Activated CD4-positive, alpha-beta T cell treated with anti-CD3 and anti-CD28 coated beads, Interleukin-2, amount 10 ng/mL, durations not matched to agents 24 days and 14 days (primary cell): ENCODE measurements around the gene AIF1. TPM values are rescaled to one million over a fixed set of nuclear protein-coding genes. Genes with fewer than 3 reads are reported as not detected.

Experiments
- DNase-seq: peaks from one replicate; pipeline ENCODE4 v3.0.0; 2022
- H3K27ac Mint-ChIP-seq: one replicate; pipeline ENCODE4 v1.8.0; 2022; ENCODE audit warnings: mild to moderate bottlenecking, mixed read lengths
- H3K27me3 Mint-ChIP-seq: one replicate; pipeline ENCODE4 v1.8.0; 2022; ENCODE audit warnings: mixed read lengths
- H3K36me3 Mint-ChIP-seq: one replicate; pipeline ENCODE4 v1.8.0; 2022; ENCODE audit warnings: low read depth, mild to moderate bottlenecking, mixed read lengths
- H3K4me1 Mint-ChIP-seq: one replicate; pipeline ENCODE4 v1.8.0; 2021; ENCODE audit warnings: mixed read lengths
- H3K4me3 Mint-ChIP-seq: one replicate; pipeline ENCODE4 v1.8.0; 2022; ENCODE audit warnings: mild to moderate bottlenecking, moderate library complexity, mixed read lengths
- H3K9me3 Mint-ChIP-seq: one replicate; pipeline ENCODE4 v1.8.0; 2021; ENCODE audit warnings: mixed read lengths
- intact Hi-C: fragments of 100-400 bp; cut with micrococcal nuclease; formaldehyde crosslinking; loops from one replicate; pipeline ENCODE4 v1.15.1; 2023
- total RNA-seq: library from RNA; stranded (reverse); gene quantifications from 2 replicates; pipeline ENCODE4 v1.2.3, GENCODE V29; 2022

Gene AIF1
- total RNA-seq, 1 donor from 2014 or later = 68.2 TPM

DNA sequence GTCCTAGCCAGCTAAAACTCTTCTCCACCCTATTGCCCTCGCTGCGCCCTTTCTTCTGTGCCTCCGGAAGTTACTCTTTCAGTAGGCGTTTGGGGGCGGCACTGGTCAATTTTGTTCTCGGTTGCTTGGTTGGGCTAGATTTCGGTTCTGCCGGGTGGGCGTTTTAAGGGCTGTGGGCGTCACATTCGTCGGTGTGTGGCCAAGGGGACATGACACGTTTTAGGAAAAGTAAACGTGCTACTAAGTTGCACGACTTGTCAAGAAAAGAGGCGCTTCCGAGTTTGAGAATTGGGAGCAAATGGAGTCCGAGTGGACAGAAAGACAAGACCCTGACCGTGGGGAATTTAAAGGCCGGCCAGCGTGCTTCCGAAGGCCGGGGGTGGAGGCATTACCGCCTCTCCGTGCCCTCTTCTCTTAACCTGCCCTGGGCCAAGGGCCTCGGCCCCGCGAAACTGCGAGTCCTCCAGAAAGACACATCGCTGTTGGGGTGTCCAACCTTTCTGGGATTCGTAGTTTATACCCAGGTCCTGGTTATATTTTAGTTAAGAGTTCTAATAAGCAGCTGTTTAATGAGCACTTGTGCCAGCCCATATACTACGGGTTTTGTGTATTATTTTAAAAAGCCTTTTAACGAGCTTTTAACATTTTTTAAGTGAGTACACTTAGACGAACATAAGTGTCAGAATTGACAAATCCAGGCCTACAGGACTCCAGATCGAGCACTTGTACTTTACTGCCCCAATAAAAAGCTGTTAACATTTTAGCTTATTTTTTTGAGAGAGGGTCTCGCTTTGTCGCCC is 38.1 kb downstream of the AIF1 start:
- Mint-ChIP-seq H3K36me3 (peaks cover 53% of the 10 kb centered on the region), H3K27ac (peak overlapping the region; percentile 100), H3K27me3 (peaks cover 3% of the 10 kb centered on the region), H3K4me1 (peaks cover 58% of the 10 kb centered on the region), H3K9me3 (no peaks in the 10 kb centered on the region), H3K4me3 (peak overlapping the region; percentile 94)
- intact Hi-C loops = loop anchor here (1.0 to 2.0 kb wide), 7 partner anchors 7 to 1548 kb away; partner anchors contain the start of genes C6orf47, DDX39B, NFKBIL1 and PRRC2A
- no peak for DNase-seq

DNA sequence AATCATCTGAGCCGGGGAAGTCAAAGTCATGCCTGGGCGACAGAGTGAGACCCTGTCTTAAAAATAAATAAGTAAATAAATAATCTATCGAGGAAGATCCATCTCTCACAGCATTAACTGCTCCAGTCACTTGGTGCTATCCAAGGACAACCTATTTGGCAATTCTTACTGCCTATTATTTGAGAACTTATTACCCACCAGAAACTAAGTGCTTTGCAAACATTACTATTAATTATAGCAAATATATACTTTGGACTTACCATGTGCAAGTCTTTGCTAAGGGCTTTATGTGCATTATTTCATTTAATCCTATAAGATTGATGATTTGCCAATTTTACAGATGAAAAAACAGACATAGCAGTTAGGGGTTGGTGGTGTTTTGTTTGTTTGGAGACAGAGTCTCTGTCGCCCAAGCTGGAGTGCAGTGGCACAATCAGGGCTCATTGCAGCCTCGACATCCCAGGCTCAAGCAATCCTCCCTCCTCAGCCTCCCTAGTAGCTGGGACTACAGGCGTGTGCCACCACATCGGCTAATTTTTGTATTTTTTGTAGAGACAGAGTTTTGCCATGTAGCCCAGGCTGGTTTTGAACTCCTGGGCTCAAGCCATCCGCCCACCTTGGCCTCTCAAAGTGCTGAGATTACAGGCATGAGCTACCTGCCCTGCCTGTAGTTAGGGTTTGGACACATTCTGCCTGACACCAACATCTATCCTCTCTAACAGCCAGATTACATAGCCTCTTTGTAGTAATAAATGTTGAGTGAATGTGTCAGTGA is 39.7 kb downstream of the AIF1 start:
- DNase-seq = no peak
- intact Hi-C loops = no loop called here
- H3K4me1 Mint-ChIP-seq = peaks cover 65% of the 10 kb centered on the region
- H3K9me3 Mint-ChIP-seq = no peaks in the 10 kb centered on the region
- H3K27me3 Mint-ChIP-seq = peaks cover 3% of the 10 kb centered on the region
- H3K4me3 Mint-ChIP-seq = no peak overlapping the region
- H3K36me3 Mint-ChIP-seq = peaks cover 48% of the 10 kb centered on the region
- H3K27ac Mint-ChIP-seq = no peak overlapping the region

DNA sequence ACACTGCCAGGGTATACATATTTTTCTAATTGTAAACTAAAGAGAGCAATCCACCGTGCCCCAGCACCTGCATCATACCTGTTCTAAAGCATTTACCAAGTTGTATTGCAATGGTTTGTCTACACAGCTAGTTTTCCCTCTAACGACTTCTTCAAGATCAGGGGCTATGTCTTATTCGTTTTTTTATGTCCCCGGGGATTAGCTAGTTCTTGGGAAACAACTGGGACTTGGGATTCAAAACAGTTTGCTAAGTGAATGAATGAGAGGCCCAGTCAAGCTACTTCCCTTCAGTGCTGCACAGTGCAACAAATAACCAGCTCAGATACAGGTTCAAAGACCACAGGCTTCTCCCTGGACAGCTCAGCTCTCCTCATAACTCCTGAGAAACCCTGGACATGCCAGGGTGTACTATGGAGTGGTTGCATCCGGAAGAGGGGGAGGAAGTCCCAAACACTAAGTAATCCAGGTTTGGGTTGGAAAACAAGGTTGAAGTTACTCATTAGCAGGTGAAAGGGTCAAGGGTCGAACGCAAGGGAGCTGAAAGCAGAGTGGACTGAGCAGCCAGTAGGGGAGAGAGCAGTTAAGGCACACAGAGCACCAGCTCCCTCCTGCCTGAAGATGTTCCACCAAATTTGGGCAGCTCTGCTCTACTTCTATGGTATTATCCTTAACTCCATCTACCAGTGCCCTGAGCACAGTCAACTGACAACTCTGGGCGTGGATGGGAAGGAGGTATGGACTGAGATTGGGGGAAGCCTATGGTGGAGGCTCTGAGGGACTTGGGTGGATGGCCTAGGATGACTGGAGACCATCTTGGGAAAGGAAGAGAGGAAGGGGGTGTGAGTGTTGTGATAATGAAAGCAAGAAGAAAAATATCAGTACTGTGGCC is 40.6 kb downstream of the AIF1 start, which contains the start of gene APOM:
Gene APOM (plus strand): TSS at position 546 of the 889 bp plus-strand sequence. CDS start 73 bp downstream, at position 619.
- Mint-ChIP-seq H3K4me1 (peaks cover 65% of the 10 kb centered on the region), H3K27ac (peak within 1 kb of the TSS; percentile 14), H3K27me3 (peaks cover 3% of the 10 kb centered on the region), H3K9me3 (no peaks in the 10 kb centered on the region), H3K4me3 (no peak within 1 kb of the TSS), H3K36me3 (peaks cover 51% of the 10 kb centered on the region)
- intact Hi-C loops = no loop called here
- DNase-seq = no peak

DNA sequence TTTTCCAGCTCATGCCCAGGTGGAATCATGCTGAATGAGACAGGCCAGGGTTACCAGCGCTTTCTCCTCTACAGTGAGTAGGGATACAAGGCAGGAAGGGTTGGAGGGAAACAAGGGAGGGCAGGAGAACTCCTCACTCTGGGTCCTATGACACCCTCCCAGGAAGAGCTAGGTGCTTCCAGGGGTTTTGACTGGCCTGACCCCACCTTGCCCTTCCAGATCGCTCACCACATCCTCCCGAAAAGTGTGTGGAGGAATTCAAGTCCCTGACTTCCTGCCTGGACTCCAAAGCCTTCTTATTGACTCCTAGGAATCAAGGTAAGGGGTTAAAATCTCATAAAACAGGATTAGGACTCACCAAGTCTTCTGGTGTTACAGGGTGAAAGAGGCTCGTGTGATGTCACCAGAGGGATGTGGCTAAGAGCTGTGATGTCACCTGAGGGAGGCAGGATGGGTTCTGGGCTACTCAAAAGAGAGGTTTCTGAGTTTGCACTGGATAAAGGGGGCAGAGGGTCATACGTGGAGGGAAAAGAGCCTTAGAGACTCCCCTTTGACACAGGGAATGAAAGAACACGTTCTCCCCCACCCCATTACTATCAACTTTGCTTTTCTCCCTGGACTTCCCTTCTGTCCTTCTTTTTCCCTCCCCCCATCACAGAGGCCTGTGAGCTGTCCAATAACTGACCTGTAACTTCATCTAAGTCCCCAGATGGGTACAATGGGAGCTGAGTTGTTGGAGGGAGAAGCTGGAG is 42.5 kb downstream of the AIF1 start:
- DNase-seq = peak; percentile 82
- peak overlapping the region; percentile 52 for H3K27ac Mint-ChIP-seq
- peaks cover 51% of the 10 kb centered on the region for H3K36me3 Mint-ChIP-seq
- H3K27me3 Mint-ChIP-seq = no peaks in the 10 kb centered on the region
- peaks cover 64% of the 10 kb centered on the region for H3K4me1 Mint-ChIP-seq
- no peaks in the 10 kb centered on the region for H3K9me3 Mint-ChIP-seq
- intact Hi-C loops = no loop called here
- peak overlapping the region; percentile 36 for H3K4me3 Mint-ChIP-seq

DNA sequence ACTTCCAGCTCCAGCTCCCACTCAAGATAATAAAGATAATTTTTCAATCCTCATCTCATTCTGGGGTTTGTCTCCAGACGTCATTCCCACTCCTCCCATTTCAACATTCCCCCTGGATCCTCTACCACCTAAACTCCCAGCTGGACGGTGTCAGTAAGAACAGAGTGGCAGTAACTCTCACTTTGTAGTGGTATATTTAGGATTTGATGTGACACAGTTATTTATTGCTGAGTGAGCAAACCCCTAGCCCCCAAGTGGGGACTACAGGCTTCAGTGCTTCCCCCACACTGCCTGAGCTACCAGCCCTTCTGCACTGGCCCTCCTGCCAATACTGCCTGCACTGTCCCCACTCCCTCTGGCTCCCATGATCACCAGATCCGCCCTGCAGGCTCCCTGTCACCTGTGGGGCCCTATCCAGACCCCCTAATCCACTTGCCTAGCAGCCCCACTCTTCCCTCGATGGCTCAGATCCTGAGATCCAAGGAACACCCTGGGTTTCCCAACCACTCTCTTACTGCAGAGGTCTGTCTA is 43.2 kb downstream of the AIF1 start:
- Mint-ChIP-seq H3K27me3 (no peaks in the 10 kb centered on the region), H3K36me3 (peaks cover 51% of the 10 kb centered on the region), H3K4me1 (peaks cover 61% of the 10 kb centered on the region), H3K27ac (peak overlapping the region; percentile 77), H3K9me3 (no peaks in the 10 kb centered on the region), H3K4me3 (peak overlapping the region; percentile 97)
- intact Hi-C loops = no loop called here
- no peak for DNase-seq

DNA sequence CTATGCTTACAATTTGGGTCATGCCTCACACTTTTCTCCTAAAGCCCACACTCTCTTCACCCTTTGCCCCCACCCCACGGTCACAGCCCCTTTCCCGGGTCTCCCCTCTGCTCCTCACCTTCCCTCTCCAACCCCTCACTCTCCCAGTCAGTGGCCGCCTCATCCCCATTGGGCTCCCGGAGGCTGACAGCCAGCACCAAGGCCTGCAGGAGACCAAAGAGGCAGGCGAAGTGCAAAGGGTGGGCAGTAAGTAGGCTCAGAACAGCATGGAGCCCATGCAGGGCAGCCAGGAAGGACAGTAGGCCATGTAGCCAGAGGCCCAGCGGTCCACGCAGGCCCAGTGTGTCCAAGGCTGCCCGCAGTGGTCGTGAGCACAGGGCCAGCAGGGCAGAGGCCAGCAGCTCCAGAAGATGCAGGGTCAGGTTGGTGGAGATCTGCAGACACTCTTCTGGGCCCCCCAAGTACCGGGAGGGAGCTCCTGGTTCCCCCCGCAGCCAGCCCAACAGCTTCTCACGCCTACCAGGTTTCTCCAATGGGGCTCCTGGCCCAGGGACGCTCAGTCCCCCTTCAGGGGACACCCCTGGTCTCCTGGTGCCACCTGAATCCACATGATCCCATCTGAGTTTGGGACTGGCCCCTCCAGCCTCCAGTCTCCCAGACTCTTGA is 44.1 kb downstream of the AIF1 start:
- Mint-ChIP-seq H3K4me1 (peaks cover 66% of the 10 kb centered on the region), H3K4me3 (peak overlapping the region; percentile 97), H3K36me3 (peaks cover 60% of the 10 kb centered on the region), H3K9me3 (no peaks in the 10 kb centered on the region), H3K27me3 (no peaks in the 10 kb centered on the region), H3K27ac (peak overlapping the region; percentile 84)
- intact Hi-C loops = no loop called here
- DNase-seq = no peak

DNA sequence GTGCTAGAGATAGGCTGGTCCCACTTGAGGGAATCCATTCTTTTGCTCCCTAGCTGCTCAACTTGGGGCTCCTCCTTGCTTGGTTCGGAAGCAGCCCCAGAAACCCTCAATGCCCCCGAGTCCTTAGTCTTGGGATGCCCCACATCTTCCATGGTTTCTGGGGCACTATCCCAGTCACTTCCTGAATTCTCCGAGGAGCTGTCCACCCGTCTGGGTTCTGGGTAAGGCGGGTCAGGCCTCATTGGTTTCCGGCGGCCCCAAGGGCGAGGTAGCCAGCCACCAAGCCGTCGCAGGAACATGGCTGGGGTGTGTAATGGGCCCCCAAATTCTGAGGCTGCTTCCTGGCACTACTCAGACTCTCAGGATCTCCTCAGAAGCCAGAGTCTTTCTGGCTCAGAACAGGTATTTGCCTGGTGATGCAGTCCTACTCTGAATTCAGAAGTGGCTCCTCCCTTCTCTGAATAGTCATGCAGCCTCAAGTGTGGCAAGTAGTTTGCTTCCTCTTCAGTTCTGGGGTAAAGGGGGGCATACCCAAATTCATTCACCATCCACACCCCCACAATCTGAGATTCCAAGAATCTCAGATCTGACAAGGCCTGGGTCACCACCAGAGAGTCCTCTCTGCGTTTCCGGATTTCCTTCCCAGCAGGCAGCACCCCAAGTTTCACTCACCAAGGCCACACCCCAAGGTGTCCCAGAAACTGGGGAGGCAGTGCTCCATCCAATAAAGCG is 44.8 kb downstream of the AIF1 start:
- H3K27me3 Mint-ChIP-seq = no peaks in the 10 kb centered on the region
- peaks cover 72% of the 10 kb centered on the region for H3K4me1 Mint-ChIP-seq
- no peaks in the 10 kb centered on the region for H3K9me3 Mint-ChIP-seq
- peaks cover 67% of the 10 kb centered on the region for H3K36me3 Mint-ChIP-seq
- peak overlapping the region; percentile 97 for H3K4me3 Mint-ChIP-seq
- DNase-seq = peak; percentile 84
- intact Hi-C loops = loop anchor here (1.0 to 10.0 kb wide), 2 partner anchors 8 to 1195 kb away; partner anchors contain the start of genes BAG6, PSMB9 and TAP1
- peak overlapping the region; percentile 84 for H3K27ac Mint-ChIP-seq

DNA sequence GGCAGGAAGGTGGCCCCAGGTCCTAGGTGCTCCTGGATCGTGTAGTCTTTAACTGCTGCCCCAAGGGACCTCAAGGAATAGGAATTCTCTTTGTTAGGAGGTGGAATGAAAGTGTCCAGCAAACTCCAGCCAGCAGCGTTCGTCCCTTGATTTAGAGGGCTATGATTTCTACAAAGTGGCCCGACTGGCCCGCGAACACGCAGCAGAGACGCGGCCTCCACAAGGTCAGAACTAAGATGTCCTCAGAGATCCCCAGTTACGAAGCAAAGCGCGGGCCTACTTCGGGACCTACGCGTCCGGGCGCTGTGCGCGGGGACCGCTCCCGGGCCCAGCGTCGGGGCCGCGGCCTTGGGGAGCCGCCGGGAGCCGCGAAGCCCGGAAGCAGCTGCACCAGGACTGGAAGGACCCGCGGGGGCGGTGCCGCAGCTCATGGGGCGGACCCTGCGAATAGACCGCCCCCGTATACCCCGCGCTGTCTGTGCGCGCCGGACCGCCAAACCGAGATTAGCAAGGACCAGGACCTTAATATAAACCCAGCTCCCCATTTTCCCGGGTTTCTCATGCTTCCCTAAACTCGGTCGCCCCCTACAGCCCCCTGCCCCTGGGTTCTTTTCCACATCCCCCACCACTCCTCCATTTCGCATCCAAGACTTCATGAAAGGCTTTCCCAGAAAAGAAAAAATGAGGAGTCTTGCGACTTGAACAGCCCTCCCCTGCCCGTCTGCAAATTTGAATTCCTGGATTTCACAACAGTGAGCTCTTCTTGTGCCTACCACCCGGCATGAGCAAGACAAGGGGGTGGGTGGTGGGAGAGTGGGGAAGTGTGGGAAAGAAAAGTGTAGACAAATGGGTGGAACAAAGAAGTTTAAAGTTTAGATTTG is 45.6 kb downstream of the AIF1 start, which contains the start of gene C6orf47:
Gene C6orf47 (minus strand): TSS at position 398 of the 881 bp plus-strand sequence. CDS start 831 bp downstream, outside the sequence.
- H3K27ac Mint-ChIP-seq = peak within 1 kb of the TSS; percentile 84
- H3K4me1 Mint-ChIP-seq = peaks cover 66% of the 10 kb centered on the region
- H3K27me3 Mint-ChIP-seq = no peaks in the 10 kb centered on the region
- peak within 1 kb of the TSS; percentile 97 for H3K4me3 Mint-ChIP-seq
- H3K36me3 Mint-ChIP-seq = peaks cover 64% of the 10 kb centered on the region
- intact Hi-C loops = loop anchor here (1.0 to 10.0 kb wide), 2 partner anchors 8 to 1194 kb away; partner anchors contain the start of genes BAG6, PSMB9 and TAP1
- peak; percentile 94 for DNase-seq
- no peaks in the 10 kb centered on the region for H3K9me3 Mint-ChIP-seq

DNA sequence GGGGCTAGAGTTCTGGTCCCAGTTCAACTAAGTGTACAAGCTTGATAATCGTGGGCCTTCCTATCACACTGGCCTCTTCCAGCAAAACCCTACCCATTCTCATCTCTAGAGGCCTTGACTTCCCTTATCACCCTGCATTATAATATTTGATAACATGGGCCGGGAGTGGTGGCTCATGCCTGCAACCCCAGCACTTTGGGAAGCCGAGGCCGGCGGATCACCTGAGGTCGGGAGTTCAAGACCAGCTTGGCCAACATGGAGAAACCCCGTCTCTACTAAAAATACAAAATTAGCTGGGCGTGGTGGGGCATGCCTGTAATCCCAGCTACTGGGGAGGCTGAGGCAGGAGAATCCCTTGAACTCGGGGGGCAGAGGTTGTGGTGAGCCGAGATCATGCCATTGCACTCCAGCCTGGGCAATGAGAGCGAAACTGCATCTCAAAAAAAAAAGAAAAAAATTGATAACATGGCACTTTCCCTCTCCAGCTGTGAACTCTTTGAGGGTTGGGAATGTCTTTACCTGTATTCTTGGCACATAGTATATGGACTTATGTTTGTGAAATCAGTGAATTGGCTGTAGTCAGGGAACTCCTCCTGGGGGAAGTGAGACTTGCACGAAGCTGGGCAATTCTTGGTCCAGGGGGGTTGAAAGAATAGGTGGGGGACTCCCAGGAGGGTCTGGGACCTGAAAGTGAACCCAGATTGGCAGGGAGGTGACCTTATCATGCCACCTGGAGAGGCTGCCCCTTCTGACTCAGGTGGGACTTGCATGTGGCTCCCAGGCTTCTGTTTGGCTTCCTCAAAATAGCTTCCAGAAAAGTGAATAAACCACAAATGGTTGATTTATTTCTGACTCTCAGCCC is 46.5 kb downstream of the AIF1 start:
- intact Hi-C loops = loop anchor here (10.0 kb wide), 1 partner anchor 1193 kb away; the partner anchor contains the start of genes PSMB9 and TAP1
- peak overlapping the region; percentile 97 for H3K4me3 Mint-ChIP-seq
- H3K27me3 Mint-ChIP-seq = no peaks in the 10 kb centered on the region
- peaks cover 63% of the 10 kb centered on the region for H3K4me1 Mint-ChIP-seq
- H3K36me3 Mint-ChIP-seq = peaks cover 65% of the 10 kb centered on the region
- peak overlapping the region; percentile 76 for H3K27ac Mint-ChIP-seq
- H3K9me3 Mint-ChIP-seq = no peaks in the 10 kb centered on the region
- no peak for DNase-seq

DNA sequence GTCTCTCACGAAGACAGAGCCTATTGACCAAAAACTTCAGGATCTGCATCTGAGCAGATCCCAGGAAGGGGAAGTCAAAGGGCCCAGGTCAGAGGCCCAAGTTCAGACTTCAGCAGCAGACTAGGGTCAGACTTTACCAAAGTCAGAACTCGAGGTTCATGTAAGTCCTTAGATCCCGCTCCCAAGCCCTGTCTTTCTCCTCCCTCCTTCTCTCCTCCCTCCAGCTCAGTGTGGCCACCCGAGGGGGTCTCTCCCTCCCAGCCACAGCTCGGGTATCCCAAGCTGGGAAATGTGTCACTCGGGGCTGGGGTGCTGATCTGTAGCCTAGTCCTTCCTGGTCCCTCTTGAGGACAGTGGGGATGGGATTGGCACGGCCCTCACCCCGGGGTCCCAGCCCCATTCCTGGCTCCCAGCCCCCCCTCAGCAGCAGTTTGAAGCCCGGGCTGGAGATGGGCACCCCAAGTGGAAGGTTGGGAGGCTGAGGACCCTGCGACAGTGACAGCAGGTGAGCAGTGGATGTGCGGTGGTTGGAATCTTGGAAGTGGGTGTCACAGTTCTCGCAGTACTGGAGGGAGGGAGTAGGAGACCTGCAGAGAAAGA is 47.2 kb downstream of the AIF1 start:
- Mint-ChIP-seq H3K27me3 (no peaks in the 10 kb centered on the region), H3K27ac (peak overlapping the region; percentile 76), H3K4me1 (peaks cover 65% of the 10 kb centered on the region), H3K9me3 (no peaks in the 10 kb centered on the region), H3K36me3 (peaks cover 65% of the 10 kb centered on the region), H3K4me3 (peak overlapping the region; percentile 74)
- DNase-seq = no peak
- intact Hi-C loops = loop anchor here (10.0 kb wide), 1 partner anchor 1193 kb away; the partner anchor contains the start of genes PSMB9 and TAP1
